Subcutaneous abdominal adipose tissue (tissue), 5 donors: ENCODE results near the gene PITPNB.

Experiments used
- H3K27ac ChIP-seq: one replicate; pipeline ENCODE4 v1.7.0; 2013; ENCODE audit warnings: low read depth, mild to moderate bottlenecking, inconsistent platforms, low read length, moderate library complexity
- H3K27me3 ChIP-seq, 5 donors: one replicate each; pipeline ENCODE4 v1.7.0; 2013; ENCODE audit warnings: low read length in 5 of 5, inconsistent platforms in 1 of 5; ENCODE audit not compliant: control insufficient read depth in 5 of 5, insufficient read depth in 4 of 5
- H3K36me3 ChIP-seq, 5 donors: one replicate each; pipeline ENCODE4 v1.7.0; 2013; ENCODE audit warnings: low read length in 5 of 5; ENCODE audit not compliant: control insufficient read depth in 5 of 5, insufficient read depth in 5 of 5
- H3K4me1 ChIP-seq, 5 donors: one replicate each; pipeline ENCODE4 v1.7.0; 2013; ENCODE audit warnings: low read length in 5 of 5, mild to moderate bottlenecking in 3 of 5, moderate library complexity in 1 of 5; ENCODE audit not compliant: control insufficient read depth in 5 of 5, insufficient read depth in 5 of 5
- H3K4me3 ChIP-seq, 5 donors: one replicate each; pipeline ENCODE4 v1.7.0; 2013; ENCODE audit warnings: low read length in 5 of 5, low read depth in 1 of 5
- H3K9ac ChIP-seq, 5 donors: one replicate each; pipeline ENCODE4 v1.7.0; 2013; ENCODE audit warnings: low read length in 5 of 5, mild to moderate bottlenecking in 4 of 5, moderate library complexity in 3 of 5
- H3K9me3 ChIP-seq, 5 donors: one replicate each; pipeline ENCODE4 v1.7.0; 2013; ENCODE audit warnings: low read length in 5 of 5; ENCODE audit not compliant: control insufficient read depth in 5 of 5
- donor health status: healthy.
- donor health status: healthy.
- donor health status: healthy.
- donor health status: healthy.
- donor health status: healthy.

PITPNB gene

GRCh38 chr22:27919222-27919941, at the start of gene PITPNB:
Gene PITPNB, minus strand, starts transcription at chr22:27919256. Its CDS starts 65 bp downstream, at chr22:27919191.
- Histone ChIP-seq H3K27ac (peak within 1 kb of the TSS; percentile 100), H3K9me3 (no peaks in the 10 kb centered on the region), H3K4me1 (peaks cover 3 to 27% (median 24%) of the 10 kb centered on the region in 5 donors), H3K4me3 (peak within 1 kb of the TSS; percentile 82 to 92 (median 89)), H3K36me3 (peaks cover 0 to 1% (median 0%) of the 10 kb centered on the region in 5 donors), H3K9ac (peak within 1 kb of the TSS; percentile 95 to 99 (median 96)), H3K27me3 (no peaks in the 10 kb centered on the region)

- H3K36me3 ChIP-seq = no peaks in the 10 kb centered on the region
- H3K27me3 ChIP-seq = no peaks in the 10 kb centered on the region
- peaks cover 0 to 10% (median 3%) of the 10 kb centered on the region in 5 donors for H3K9me3 ChIP-seq
- no peak overlapping the region for H3K27ac ChIP-seq
- peaks cover 0 to 5% (median 4%) of the 10 kb centered on the region in 5 donors for H3K4me1 ChIP-seq
- no peak overlapping the region for H3K4me3 ChIP-seq
- no peak overlapping the region for H3K9ac ChIP-seq
Measured at GRCh38 chr22:27966168-27967064, 47.4 kb upstream of the PITPNB start.

- no peaks in the 10 kb centered on the region for H3K9me3 ChIP-seq
- H3K4me1 ChIP-seq = peaks cover 0 to 6% (median 5%) of the 10 kb centered on the region in 5 donors
- no peak overlapping the region for H3K9ac ChIP-seq
- no peak overlapping the region for H3K4me3 ChIP-seq
- H3K36me3 ChIP-seq = no peaks in the 10 kb centered on the region
- no peaks in the 10 kb centered on the region for H3K27me3 ChIP-seq
- H3K27ac ChIP-seq = no peak overlapping the region
Measured at GRCh38 chr22:27962268-27963044, 43.4 kb upstream of the PITPNB start.

GRCh38 chr22:27961680-27962079, 42.6 kb upstream of the PITPNB start:
- H3K36me3 ChIP-seq = no peaks in the 10 kb centered on the region
- H3K4me3 ChIP-seq = no peak overlapping the region
- H3K9ac ChIP-seq = no peak overlapping the region
- no peaks in the 10 kb centered on the region for H3K9me3 ChIP-seq
- H3K27me3 ChIP-seq = no peaks in the 10 kb centered on the region
- H3K27ac ChIP-seq = no peak overlapping the region
- H3K4me1 ChIP-seq = peaks cover 0 to 6% (median 5%) of the 10 kb centered on the region in 5 donors

DNA sequence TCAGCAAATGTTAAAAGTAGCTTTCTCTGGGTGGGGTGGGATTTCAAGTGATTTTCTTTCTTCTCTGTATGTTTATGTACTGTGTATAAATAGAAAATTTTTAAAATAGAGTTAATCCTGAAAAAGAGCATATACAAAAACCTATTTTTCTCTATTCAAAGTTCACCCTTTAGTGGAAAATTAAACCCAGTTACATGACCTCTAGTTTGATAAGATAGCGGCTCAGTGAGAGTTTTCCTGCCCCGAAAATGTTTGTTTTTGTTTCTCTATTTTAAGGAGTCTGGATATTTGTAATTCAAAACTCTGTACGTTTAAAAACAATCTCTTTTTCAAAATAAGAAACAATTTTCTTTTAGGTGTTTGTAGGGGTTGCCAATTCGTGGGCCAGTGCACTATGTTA, 42.1 kb upstream of the PITPNB start:
- H3K27ac ChIP-seq = no peak overlapping the region
- H3K27me3 ChIP-seq = no peaks in the 10 kb centered on the region
- no peaks in the 10 kb centered on the region for H3K9me3 ChIP-seq
- no peak overlapping the region for H3K4me3 ChIP-seq
- H3K4me1 ChIP-seq = peaks cover 0 to 6% (median 5%) of the 10 kb centered on the region in 5 donors
- H3K9ac ChIP-seq = no peak overlapping the region
- no peaks in the 10 kb centered on the region for H3K36me3 ChIP-seq

DNA sequence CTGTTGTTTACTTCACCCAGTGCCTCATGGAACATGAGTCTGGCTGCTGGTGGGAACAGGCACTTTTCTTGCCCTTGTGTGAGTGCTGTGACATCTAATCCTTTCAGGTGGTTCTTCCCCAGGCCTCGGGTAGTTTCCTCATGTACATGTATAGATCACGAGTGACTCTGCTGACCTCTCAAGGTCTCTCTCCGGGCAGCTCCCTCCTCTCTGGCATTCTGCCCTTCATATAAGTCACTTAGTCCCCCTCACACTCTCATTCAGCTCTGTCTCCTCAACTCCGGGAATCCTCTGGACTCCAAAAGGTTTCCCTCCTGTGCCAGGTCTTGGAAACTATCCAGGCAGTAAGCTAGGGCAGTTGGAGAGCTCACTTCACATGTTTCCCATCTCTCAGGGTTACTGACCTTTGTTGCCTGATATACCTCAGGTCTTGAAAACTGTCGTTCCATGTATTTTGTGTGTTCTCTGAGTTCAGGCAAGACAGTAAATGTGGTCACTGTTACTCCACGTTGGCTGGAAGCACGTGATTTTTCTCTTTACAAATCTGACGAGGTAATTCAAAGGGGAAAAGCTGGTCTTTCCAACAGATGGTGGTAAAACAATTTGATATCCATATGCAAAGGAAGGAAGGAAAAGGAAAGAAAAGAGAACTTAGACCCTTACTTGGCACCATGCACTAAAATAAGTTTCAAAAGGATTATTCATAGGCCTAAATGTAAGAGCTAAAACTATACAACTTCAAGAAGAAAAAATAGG, 40.5 kb upstream of the PITPNB start:
- Histone ChIP-seq H3K9ac (no peak overlapping the region), H3K27ac (no peak overlapping the region)

GRCh38 chr22:27952779-27953178, 33.7 kb upstream of the PITPNB start:
- Histone ChIP-seq H3K9ac (no peak overlapping the region), H3K27me3 (no peaks in the 10 kb centered on the region), H3K27ac (no peak overlapping the region), H3K36me3 (peaks cover 0 to 6% (median 0%) of the 10 kb centered on the region in 5 donors), H3K4me1 (peaks cover 0 to 18% (median 5%) of the 10 kb centered on the region in 5 donors), H3K9me3 (no peaks in the 10 kb centered on the region), H3K4me3 (no peak overlapping the region)

More for the DNA sequence above, 40.5 kb upstream of the PITPNB start:
- Histone ChIP-seq H3K36me3 (no peaks in the 10 kb centered on the region), H3K27me3 (no peaks in the 10 kb centered on the region), H3K9me3 (no peaks in the 10 kb centered on the region), H3K4me1 (peaks cover 0 to 6% (median 5%) of the 10 kb centered on the region in 5 donors), H3K4me3 (no peak overlapping the region)

DNA sequence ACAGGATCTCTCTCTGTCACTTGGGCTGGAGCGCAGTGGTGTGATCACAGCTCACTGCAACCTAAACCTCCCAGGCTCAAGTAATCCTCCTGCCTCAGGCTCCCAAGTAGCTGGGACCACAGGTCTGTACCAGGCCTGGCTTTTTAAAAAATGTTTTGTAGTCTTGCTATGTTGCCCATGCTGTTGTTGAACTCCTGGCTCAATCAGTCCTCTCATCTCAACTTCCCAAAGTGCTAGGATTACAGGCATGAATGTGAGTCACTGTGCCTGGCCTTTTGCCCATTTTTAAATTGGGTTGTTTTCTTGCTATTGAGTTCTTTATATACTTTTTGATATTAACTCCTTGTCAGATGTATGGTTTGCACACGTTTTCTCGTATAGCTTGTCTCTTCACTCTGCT, 33.0 kb upstream of the PITPNB start:
- Histone ChIP-seq H3K36me3 (peaks cover 0 to 6% (median 0%) of the 10 kb centered on the region in 5 donors), H3K4me3 (no peak overlapping the region), H3K27me3 (no peaks in the 10 kb centered on the region), H3K4me1 (peaks cover 0 to 18% (median 5%) of the 10 kb centered on the region in 5 donors), H3K9me3 (no peaks in the 10 kb centered on the region), H3K9ac (no peak overlapping the region), H3K27ac (no peak overlapping the region)

GRCh38 chr22:27949421-27949820, 30.4 kb upstream of the PITPNB start:
- H3K4me3 ChIP-seq = no peak overlapping the region
- H3K36me3 ChIP-seq = peaks cover 0 to 6% (median 0%) of the 10 kb centered on the region in 5 donors
- H3K9ac ChIP-seq = no peak overlapping the region
- no peaks in the 10 kb centered on the region for H3K9me3 ChIP-seq
- no peak overlapping the region for H3K27ac ChIP-seq
- H3K4me1 ChIP-seq = peaks cover 0 to 18% (median 5%) of the 10 kb centered on the region in 5 donors
- no peaks in the 10 kb centered on the region for H3K27me3 ChIP-seq
